Endothelial cell of umbilical vein (primary cell): ENCODE measurements around the gene SLC37A1.

Experiments used
- EZH2 ChIP-seq: IDR thresholded peaks from 2 replicates; pipeline ENCODE4 v1.6.1; 2012; ENCODE audit warnings: borderline replicate concordance, low read depth, mild to moderate bottlenecking, moderate library complexity, low read length, inconsistent platforms; ENCODE audit not compliant: severe bottlenecking
- POLR2A ChIP-seq: IDR thresholded peaks from 2 replicates; pipeline ENCODE4 v1.6.1; 2012; ENCODE audit warnings: low read depth, mild to moderate bottlenecking, control low read depth, low read length
- TF ChIP-seq, protein P1 (sequence below), 2 donors: IDR thresholded peaks; 1 replicate in 1 of 2; 2 replicates in 1 of 2; pipeline ENCODE4 v1.5.1; 2011; ENCODE audit warnings: low read length in 2 of 2, mild to moderate bottlenecking in 2 of 2, moderate library complexity in 2 of 2, control low read depth in 1 of 2, inconsistent platforms in 1 of 2, low read depth in 1 of 2; ENCODE audit not compliant: insufficient read depth in 1 of 2; ENCODE audit errors: extremely low read depth in 1 of 2
- TF ChIP-seq, protein P2 (sequence below): IDR thresholded peaks from 2 replicates; pipeline ENCODE4 v1.6.1; 2011; ENCODE audit not compliant: insufficient read depth, insufficient read length

DNA sequence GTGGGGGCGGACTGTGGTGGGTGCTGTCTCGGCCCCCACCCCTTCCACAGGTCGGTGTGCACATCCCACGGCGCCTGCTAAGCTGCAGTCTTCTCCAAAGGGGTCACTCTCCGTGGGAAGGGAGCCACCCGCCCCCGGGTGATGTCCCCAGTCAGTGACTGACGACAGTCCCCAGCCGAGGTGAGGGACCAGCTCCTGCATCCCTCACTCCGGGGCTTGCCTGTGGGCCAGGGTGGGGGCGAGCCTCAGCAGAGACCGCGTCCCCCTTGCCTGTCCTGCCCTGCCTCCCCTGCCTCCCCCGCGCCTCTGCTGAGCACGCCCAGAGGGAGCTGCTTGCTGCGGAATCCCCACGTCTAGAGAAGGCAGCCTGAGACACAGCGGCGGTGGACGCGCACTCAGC, 103.8 kb downstream of the SLC37A1 start:
- TF ChIP-seq, protein P1, sequence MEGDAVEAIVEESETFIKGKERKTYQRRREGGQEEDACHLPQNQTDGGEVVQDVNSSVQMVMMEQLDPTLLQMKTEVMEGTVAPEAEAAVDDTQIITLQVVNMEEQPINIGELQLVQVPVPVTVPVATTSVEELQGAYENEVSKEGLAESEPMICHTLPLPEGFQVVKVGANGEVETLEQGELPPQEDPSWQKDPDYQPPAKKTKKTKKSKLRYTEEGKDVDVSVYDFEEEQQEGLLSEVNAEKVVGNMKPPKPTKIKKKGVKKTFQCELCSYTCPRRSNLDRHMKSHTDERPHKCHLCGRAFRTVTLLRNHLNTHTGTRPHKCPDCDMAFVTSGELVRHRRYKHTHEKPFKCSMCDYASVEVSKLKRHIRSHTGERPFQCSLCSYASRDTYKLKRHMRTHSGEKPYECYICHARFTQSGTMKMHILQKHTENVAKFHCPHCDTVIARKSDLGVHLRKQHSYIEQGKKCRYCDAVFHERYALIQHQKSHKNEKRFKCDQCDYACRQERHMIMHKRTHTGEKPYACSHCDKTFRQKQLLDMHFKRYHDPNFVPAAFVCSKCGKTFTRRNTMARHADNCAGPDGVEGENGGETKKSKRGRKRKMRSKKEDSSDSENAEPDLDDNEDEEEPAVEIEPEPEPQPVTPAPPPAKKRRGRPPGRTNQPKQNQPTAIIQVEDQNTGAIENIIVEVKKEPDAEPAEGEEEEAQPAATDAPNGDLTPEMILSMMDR (IDR thresholded peaks at IDR 0.05; ENCODE audit: extremely low read depth in 1 of 2, insufficient read depth in 1 of 2, low read depth in 1 of 2, low read length in 2 of 2): no peak
- TF ChIP-seq POLR2A (no peak), EZH2 (no peak)
- TF ChIP-seq, protein P2, sequence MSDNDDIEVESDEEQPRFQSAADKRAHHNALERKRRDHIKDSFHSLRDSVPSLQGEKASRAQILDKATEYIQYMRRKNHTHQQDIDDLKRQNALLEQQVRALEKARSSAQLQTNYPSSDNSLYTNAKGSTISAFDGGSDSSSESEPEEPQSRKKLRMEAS: no peak
